GM21717 (cell line): ENCODE measurements around the gene ZC3H18.

Source experiments
- ATAC-seq: cut with Tn5 transposase; IDR thresholded peaks from one replicate; pipeline ENCODE4 v1.9.1; 2021; ENCODE audit warnings: mild to moderate bottlenecking, moderate library complexity; ENCODE audit not compliant: unreplicated experiment

Gene ZC3H18

DNA sequence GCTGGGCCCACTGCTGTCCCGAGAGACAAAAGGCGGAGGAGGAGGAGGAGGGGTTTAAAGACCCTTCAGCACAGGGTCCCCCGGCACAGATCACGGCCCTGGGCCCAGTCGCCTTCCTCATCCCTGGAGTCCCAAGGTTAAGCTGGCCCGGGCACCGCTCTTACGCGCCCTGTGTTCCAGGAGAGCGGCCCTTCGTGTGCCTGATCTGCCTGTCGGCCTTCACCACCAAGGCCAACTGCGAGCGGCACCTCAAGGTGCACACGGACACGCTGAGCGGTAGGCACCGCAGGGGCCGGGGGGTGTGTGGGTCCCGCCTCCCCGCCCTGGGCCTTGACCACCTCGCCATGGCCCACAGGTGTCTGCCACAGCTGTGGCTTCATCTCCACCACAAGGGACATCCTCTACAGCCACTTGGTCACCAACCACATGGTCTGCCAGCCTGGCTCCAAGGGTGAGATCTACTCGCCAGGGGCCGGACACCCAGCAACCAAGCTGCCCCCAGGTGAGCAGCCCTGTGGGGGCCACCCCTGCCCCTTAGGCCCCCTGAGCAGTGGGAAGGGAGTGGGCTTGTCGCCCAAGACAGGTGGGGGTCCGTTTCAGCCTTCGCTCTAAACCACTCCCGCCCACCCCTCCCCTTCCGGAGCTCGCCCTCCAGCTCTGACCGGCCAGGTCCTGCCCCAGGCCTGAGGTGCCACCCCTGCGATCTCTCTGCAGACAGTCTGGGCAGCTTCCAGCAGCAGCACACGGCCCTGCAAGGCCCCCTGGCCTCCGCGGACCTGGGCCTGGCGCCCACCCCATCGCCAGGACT lies 37.6 kb upstream of the ZC3H18 start:
- no peak for ATAC-seq

DNA sequence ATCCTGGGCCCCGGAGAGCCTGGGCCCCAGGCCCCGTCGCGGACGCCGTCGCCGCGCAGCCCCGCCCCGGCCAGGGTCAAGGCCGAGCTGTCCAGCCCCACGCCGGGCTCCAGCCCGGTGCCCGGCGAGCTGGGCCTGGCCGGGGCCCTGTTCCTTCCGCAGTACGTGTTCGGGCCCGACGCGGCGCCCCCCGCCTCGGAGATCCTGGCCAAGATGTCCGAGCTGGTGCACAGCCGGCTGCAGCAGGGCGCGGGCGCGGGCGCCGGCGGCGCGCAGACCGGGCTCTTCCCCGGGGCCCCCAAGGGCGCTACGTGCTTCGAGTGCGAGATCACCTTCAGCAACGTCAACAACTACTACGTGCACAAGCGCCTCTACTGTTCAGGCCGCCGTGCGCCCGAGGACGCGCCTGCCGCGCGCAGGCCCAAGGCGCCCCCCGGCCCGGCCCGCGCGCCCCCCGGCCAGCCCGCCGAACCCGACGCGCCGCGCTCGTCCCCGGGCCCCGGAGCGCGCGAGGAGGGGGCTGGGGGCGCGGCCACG lies 36.8 kb upstream of the ZC3H18 start:
- no peak for ATAC-seq

DNA sequence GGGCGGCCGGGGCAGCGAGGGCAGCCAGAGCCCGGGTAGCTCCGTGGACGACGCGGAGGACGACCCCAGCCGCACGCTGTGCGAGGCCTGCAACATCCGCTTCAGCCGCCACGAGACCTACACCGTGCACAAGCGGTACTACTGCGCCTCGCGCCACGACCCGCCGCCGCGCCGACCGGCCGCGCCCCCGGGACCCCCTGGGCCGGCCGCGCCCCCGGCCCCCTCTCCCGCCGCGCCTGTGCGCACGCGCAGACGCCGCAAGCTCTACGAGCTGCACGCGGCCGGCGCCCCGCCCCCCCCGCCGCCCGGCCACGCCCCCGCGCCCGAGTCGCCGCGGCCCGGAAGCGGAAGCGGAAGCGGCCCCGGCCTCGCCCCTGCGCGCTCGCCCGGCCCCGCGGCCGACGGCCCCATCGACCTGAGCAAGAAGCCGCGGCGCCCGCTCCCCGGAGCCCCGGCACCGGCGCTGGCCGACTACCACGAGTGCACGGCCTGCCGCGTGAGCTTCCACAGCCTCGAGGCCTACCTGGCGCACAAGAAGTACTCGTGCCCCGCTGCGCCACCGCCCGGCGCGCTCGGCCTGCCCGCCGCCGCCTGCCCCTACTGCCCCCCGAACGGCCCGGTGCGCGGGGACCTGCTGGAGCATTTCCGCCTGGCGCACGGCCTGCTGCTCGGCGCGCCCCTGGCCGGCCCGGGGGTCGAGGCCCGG lies 36.1 kb upstream of the ZC3H18 start:
- ATAC-seq = peak; percentile 37

DNA sequence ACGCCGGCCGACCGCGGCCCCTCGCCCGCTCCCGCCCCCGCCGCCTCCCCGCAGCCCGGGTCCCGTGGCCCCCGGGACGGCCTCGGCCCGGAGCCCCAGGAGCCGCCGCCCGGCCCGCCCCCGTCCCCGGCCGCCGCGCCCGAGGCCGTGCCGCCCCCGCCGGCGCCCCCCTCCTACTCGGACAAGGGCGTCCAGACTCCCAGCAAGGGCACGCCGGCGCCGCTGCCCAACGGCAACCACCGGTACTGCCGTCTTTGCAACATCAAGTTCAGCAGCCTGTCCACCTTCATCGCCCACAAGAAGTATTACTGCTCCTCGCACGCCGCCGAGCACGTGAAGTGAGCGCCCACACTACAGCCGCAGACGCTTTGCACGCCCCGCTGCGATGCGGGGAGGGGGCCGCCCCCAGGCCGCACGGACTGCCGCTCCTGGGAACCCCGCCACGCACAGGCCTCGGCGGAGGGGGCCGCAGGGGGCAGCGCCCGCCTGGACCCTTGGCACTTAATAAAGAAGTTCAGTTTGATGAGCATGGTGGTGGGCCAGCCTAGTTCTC lies 35.5 kb upstream of the ZC3H18 start:
- no peak for ATAC-seq

DNA sequence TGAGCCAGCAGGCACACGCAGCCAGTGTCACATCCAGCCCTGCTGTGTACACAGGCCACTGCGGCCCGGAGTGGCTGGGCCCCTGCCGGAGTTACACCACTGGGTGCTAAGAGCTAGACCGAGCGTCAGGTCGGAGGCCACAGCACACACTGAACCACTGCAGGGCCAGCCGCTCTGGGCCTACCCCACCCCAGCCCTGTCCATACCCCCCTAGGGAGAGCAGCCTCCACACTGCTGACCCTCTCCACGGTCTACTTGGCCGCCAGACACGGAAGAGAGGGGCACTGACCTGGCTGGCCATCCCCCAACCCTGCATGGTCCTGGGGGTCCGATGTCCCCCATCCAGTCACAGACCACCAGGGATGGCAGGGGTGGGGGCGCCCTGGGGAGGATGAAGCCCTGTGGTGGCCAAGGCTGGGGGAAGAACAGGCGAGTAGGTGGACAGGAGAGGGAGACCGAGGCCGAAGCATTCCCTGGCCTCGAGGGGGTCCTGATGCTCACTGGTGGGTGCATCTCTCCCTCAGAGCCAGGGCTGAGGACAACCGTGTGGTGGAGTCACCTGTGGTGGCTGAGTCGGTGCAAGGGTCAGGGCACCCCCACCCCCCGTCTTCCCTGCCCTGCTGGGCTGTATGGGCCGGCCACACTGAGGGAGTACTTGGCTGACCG lies 34.9 kb upstream of the ZC3H18 start:
- ATAC-seq = no peak

DNA sequence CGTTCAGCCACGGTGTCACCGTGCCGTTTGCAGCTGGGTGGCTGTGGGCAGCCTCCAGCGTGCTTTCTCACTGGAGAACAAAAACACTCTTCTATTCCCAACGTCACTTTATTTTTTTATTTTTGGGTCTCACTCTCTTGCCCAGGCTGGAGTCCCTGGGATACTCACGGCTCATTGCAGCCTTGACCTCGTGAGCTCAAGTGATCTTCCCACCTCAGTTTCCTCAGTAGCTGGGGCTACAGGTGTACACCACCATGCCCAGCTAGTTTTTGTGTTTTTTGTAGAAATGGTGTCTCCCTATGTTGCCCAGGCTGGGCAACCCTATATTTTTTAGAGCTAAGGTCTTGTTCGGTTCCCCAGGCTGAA lies 34.4 kb upstream of the ZC3H18 start:
- ATAC-seq = no peak

DNA sequence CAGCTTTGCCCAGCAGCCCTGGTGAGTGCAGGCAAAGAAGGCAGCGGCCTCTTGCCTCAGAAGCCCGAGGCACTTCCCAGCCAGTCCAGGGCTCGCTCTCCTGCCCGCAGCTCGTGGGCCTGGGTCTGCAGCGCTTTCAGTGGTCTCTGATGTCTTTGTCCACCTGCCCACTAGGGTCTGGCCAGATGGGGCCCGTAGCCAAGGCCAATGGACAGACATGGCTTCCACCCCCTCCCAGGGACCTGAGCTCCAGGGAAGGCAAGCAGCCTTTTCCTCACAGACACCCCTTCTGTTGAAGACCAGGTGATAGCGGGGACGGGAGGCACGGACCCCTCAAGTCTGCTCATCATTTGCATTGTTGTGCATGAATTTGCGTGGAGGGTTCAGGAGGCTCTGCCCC lies 33.7 kb upstream of the ZC3H18 start:
- ATAC-seq = no peak

DNA sequence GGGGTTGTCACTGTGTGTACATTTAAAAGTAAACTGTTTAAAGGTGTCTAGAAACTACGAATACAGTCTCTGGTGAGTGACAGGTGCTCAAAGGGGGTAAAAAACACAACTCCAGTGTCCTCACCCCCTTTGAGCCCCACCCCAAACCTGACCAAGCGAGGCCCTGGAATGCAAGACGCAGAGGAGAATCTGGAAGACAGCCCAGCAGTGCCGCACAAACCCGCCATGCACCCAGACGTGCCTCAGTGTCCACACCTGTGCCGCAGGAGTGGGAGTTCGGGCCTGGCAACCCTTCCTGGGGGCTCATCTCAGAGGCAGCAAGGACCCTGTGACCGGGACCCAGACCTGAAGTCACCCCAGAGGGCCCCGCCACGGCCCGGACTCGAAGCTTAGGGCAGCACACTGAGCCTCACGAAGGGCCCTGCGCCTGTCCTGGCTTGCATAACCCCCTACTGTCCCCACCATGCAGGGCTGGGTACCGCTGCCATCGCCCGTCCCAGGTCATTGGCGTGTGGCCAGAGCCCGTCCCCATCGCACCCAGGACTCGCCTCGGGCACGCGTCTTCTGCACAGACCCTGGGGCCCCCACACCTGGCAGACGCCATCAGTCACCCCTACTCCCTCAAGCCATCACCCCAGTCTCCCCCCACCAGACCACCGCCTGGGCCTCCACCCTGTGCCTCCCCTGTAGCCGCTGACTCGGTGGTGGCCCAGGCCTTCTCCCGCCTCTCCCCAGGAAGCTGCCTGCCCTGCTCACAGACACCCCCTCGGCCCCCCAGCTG lies 33.0 kb upstream of the ZC3H18 start:
- ATAC-seq = no peak

DNA sequence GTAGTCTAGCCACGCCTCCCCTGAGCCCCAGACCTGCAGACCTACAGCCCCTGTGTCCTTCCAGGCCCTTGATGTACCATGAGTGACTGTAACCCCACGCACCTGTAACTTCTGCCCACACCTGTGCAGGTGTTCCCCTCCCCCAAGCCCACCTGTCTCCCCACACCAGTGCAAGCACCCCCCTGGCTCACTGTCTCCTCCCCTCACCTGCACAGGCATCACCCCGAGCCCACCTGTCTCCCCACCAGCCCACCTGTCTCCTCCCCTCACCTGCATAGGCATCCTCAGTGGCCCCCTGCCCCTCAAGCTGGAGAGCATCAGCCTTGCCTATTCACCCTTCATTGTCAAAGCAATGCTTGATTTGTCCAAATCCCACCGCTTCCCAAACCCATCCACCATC lies 32.3 kb upstream of the ZC3H18 start:
- ATAC-seq = no peak

DNA sequence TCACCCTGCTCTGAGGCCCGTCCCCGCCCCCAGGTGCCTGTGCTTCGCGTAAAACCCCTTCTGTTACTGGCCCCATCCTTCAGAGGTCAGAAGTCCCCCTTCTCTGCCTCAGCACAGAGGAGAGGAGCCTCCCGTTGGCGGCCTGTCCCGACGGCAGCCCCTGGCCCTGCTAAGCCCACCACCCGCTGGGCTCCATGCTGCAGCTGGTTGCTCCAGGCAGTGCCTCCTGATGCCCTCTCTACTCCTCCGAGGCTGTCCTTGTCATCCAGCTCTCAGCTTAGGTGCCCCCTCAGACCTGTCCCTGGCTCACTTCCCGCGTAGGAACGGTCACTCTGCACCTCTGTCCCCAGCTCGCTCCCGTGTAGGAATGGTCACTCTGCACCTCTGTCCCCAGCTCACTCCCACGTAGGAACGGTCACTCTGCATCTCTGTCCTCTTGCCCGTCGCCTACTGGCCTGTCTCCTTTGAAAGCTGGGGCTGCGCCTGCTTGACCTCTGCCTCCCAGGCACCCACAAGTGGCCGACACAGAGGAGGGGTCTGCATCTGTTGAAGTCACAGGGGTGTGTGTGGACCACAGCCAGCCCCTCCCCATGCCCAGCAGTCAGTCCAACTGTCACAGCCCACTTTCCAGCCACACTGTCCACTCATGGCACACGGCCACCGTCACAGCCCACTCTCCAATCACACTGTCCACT lies 31.7 kb upstream of the ZC3H18 start:
- no peak for ATAC-seq

DNA sequence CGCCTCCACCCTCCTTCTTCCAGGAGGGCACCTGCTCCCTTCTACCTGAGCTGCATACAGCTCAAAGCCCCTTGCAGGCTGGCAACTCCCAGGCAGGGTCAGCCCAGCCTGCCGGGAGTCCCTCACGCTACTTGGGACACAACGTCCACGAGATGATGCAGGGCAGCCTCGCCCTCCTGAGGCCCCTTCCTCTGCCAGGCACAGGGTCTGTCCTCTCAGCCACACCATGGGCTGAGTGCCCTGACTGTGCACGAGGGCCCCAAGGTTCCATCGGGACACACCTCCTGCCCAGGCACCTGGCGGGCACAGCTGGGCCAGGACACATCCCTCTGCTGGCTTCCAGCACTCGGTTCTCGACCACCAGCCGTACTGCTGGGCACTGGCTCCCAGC lies 30.9 kb upstream of the ZC3H18 start:
- no peak for ATAC-seq

DNA sequence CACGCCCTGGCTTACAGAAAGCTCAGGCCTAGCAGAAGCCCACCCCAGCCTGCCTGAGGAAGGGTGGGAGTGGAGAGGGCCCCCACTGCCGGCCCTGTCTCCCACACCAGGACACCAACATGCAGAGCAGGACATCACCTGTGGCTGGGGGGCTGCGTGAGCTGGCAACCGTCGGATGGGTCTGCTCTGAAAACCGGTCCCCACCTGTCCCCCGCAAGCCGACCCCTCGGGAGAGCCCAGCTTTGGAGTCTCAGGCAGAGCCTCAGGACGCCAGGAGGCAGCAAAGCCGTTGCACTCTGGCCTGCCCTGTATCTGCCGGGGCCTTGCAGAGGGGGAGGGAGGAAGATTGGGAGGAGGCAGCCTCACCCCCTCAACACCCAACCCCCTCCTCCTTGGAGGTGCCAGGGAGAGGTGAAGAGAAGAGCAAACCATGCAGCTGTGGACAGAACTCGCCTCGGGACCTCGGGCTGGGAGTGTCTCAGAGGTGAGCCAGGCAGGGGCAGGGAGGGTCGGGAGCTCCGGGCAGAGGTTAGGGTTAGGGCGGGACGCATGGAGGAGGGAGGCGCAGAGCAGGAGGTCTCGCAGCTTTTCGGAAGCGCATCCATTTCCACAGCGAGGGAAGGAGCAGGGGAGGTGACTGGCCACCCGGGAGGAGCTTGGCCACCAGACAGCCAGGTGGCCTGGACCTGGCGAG lies 30.4 kb upstream of the ZC3H18 start:
- ATAC-seq = no peak

DNA sequence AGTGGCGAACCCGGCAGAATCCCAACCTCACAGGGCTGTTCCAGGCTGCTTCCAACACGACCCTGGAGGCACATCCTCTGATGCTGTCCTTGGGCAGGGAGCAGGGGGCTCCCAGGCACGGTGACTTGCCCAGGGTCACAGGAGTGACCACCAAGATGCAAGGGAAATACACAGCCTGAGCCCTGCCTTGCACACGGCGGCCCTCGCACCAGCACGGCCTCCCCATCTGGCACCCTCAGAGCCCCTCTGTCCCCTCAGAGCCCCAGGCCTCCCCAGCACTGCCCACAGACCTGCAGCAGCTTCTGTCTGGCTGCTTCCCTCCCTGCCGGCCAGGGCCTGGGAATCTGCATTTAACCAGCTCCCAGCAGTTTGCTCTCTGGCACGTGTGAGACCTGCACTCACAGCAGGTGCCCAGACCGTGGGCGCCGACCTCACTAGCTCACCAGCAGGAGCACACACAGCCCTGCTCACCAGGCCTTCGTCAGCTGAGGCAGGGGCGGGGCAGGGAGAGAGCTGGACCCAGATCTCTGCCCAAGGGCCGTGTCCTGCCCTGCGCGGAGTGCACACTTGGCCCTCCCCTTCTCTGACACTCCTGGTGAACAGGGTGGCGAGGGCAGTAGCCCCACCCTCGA lies 29.7 kb upstream of the ZC3H18 start:
- ATAC-seq = no peak

DNA sequence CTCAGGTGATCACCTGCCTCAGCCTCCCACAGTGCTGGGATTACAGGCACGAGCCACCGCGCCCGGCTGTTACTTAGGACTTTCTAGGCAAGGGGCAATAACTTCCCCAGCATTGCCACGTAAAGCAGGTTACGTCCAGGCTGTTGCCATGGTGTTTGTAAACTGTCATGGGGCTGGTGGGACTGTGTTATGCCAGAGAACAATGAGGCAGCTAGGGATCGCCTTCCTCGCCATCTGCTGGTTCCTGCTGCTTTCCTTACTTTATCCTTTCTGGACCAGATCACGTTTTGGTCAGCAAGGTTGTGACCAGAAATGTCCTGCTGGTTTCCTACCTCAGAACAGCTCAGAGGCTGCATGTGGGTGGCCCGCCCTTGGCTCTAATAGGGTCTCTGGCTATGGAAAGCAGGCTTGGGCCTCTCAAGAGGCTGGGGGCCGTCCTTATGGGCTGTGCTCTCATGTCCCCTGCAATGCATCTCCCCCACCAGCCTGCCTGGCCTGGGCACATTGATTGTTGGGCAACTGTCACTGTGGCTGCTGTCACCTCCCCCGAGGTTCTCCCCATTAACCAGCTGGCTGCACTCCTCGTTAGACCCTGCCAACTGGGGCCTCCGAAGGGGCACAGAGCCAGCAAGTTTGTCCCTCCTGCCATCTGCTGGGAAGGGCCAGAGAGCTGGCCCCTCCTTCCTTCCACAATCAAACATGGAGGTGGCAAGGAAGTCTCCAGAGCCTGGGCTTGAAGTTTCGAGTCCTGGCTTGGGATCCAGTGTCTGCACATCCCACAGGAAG lies 28.2 kb upstream of the ZC3H18 start:
- no peak for ATAC-seq

DNA sequence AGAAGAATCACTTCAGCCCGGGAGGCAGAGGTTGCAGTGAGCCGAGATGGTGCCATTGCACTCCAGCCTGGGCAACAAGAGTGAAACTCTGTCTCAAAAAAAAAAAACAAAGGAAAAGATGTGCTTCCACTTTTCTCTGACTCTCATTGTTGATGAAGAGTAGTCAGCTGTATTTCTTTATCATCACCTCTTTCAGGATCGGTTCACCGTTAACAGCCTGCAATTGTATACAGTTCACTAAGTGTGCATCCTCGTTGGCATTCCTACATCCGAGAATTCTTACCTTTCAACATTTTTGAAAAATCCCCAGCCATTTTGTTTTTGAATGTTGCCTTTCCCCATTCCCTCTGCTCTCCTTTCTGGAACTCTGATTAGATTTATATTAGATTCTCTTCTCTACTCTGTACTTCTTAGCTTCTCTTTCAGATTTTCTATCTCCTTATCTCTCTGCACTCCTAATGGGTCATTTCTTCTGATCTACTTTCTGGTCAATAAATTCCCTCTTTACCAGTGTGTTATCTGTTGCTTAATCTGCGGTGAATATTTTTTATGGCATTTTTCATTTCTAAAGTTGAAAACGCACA lies 26.9 kb upstream of the ZC3H18 start:
- ATAC-seq = no peak

DNA sequence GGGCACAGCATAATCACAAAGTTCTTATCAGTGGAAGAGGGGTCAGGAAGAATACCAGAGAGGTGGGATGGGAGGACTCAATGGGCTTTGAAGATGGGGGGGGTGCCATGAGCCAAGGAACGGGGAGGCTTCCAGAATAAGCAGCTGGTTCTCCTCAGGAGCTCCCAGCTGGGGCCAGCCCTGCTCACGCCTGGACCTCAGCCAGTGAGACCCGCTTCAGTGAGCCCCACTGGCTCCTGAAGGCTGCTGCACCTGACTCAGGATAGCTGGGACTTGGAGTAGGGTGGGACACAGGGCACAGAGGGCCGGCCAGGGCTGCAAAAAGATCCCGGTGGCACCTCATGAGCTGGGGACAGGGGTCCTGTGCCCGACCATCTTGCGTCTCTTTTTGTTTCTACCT lies 24.4 kb upstream of the ZC3H18 start:
- ATAC-seq = no peak

DNA sequence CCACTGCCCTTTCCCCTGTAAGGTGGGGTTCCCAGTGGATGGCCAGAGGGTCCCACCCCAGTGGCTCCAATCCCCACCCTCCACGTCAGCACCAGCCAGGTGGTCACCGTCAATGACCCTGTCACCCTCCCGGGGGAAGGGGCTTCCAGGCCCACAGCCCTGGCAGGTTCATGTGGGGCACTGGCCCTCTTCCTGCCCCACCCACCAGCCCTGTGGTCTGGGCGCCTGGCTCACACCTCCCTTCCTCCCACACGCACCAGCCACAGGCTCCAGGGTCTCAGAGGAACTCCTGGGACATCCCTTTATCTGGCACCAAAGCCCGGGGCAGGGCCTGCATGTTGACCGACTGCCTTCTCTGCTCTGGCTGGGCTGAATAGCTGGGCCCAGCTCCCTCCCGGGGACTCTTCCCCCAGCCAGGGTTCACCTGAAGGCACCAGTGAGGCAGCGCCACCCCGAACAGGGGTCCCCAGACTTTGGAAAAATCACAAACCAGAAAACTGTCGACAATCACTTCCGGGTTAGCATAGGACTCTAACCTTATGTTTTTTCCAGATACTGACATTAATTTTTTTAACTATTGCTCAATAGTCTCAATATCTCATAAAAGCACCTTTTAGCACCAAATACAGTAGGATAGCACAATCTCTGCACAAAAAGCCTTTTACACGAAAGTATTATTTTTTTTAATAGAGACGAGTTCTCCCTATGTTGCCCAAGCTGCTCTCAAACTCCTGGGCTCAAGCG lies 21.9 kb upstream of the ZC3H18 start:
- no peak for ATAC-seq
